Left ventricle myocardium inferior (tissue), 1 donor: ENCODE results near the gene ANKS1B. TPM values are rescaled to one million over a fixed set of nuclear protein-coding genes. Genes with fewer than 3 reads are reported as not detected.

ENCODE experiments used
- DNase-seq: peaks from one replicate; pipeline ENCODE4 v3.0.0-alpha.2; 2020
- H3K27ac ChIP-seq: fragments of 200-600 bp; replicated peaks from 2 replicates; pipeline ENCODE4 v1.8.0; 2021
- H3K27me3 ChIP-seq: fragments of 200-600 bp; 2 replicates; pipeline ENCODE4 v1.8.0; 2021; ENCODE audit warnings: low read depth
- H3K36me3 ChIP-seq: fragments of 200-600 bp; 2 replicates; pipeline ENCODE4 v1.8.0; 2021
- H3K4me1 ChIP-seq: fragments of 200-600 bp; 2 replicates; pipeline ENCODE4 v1.8.0; 2021
- H3K4me3 ChIP-seq: fragments of 200-600 bp; 2 replicates; pipeline ENCODE4 v1.8.0; 2021; ENCODE audit warnings: mild to moderate bottlenecking, moderate library complexity
- H3K9me3 ChIP-seq: fragments of 200-600 bp; replicated peaks from 2 replicates; pipeline ENCODE4 v1.8.0; 2021
- intact Hi-C: fragments of 100-400 bp; cut with micrococcal nuclease; formaldehyde crosslinking; loops from one replicate; pipeline ENCODE4 v1.11.0; 2022
- total RNA-seq: library from RNA; stranded (reverse); fragmentation: NEBNext Ultra II Directional; extraction: Animal tissue kit (Norgen Biotek cat#: 25700); gene quantifications from one replicate; pipeline ENCODE4 v1.2.1, GENCODE V29; 2021
- TF ChIP-seq, protein P1 (sequence below): fragments of 200-600 bp; IDR thresholded peaks from 2 replicates; pipeline ENCODE4 v1.8.0; 2021; ENCODE audit warnings: antibody characterized with exemption, mild to moderate bottlenecking, borderline replicate concordance
- donor health status: DM: no; HTN: yes; CAD: no; lungs with severe emphysema.

Gene ANKS1B
- total RNA-seq, 1 donor from 2014 or later = 1.6 TPM

DNA sequence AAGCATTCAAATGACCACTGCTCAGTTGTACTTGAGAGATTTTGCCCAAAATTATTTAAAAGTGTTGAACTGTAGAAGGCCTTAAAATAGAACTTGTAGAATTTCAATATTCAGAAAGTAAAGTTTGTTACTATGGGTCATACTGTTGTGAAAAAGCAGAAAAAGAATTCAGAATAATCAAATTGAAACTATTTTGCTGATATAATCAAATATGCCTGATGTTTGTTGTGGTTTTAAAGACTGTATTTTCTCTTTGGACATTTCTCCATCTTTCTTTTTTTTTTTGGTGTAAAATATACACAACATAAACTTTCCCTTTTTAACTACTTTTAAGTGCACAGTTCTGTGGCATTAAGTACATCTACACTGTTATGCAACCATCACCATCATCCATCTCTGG, 964.9 kb downstream of the ANKS1B start:
- no peaks in the 10 kb centered on the region for H3K36me3 ChIP-seq
- H3K27me3 ChIP-seq = no peaks in the 10 kb centered on the region
- no peak overlapping the region for H3K4me3 ChIP-seq
- no peak overlapping the region for H3K27ac ChIP-seq
- H3K9me3 ChIP-seq = peaks cover 20% of the 10 kb centered on the region
- DNase-seq = no peak
- no peaks in the 10 kb centered on the region for H3K4me1 ChIP-seq
- intact Hi-C loops = no loop called here
- TF ChIP-seq, protein P1, sequence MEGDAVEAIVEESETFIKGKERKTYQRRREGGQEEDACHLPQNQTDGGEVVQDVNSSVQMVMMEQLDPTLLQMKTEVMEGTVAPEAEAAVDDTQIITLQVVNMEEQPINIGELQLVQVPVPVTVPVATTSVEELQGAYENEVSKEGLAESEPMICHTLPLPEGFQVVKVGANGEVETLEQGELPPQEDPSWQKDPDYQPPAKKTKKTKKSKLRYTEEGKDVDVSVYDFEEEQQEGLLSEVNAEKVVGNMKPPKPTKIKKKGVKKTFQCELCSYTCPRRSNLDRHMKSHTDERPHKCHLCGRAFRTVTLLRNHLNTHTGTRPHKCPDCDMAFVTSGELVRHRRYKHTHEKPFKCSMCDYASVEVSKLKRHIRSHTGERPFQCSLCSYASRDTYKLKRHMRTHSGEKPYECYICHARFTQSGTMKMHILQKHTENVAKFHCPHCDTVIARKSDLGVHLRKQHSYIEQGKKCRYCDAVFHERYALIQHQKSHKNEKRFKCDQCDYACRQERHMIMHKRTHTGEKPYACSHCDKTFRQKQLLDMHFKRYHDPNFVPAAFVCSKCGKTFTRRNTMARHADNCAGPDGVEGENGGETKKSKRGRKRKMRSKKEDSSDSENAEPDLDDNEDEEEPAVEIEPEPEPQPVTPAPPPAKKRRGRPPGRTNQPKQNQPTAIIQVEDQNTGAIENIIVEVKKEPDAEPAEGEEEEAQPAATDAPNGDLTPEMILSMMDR = no peak

DNA sequence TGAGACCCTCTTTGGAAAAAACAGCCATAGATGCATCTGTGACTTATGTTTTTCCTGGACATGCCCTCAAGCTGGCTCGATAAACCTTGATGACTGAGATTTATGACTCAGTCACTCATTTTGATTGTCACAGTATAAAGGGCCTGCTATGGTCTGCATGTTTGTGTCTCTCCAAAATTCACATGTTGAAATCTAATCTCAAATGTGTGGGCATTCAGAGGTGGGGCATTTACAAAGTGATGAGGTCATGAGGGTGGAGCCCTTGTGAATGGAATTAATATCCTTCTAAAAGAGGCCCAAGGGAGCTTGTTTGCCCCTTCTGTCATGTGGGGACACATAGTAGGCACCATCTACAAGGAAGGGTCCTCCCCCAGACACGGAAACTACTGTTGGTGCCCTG, 966.8 kb downstream of the ANKS1B start:
- Histone ChIP-seq H3K4me1 (no peaks in the 10 kb centered on the region), H3K9me3 (peaks cover 30% of the 10 kb centered on the region), H3K27me3 (no peaks in the 10 kb centered on the region), H3K27ac (no peak overlapping the region), H3K36me3 (no peaks in the 10 kb centered on the region), H3K4me3 (no peak overlapping the region)
- DNase-seq = no peak
- TF ChIP-seq, protein P1 = no peak
- intact Hi-C loops = no loop called here

DNA sequence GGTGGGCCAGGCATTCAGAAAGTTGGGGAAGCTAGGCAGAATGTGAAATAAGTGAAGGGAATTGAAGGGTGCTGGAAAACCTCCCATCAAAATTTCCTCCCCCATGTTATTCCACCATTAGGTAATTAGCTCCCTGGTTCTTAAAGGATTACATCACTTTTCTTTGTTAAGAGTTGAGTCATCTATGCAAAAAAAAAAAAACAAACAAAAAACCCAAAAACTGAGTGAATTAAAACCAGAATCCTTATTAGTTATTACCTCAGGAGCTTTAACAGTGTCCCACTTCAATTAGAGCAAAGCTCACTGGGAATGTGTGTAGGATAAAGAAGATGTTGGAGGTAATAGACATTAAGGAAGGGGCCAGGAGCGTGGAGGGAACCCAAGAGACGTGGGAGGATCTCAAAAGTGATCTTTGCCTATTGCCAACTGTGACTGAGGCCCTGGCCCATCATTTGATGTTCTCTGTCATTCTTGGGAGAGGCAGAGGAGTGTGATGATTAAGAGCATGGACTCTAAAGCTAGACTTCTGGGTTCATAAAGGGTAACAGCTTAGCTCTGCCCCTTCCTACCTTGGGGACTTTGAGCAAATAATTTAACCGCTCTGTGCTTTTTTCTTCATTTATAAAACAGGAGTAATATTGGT, 975.0 kb downstream of the ANKS1B start:
- Histone ChIP-seq H3K4me3 (no peak overlapping the region), H3K36me3 (no peaks in the 10 kb centered on the region), H3K4me1 (no peaks in the 10 kb centered on the region), H3K27me3 (peaks cover 12% of the 10 kb centered on the region), H3K9me3 (peaks cover 10% of the 10 kb centered on the region), H3K27ac (no peak overlapping the region)
- TF ChIP-seq, protein P1 = no peak
- intact Hi-C loops = no loop called here
- DNase-seq = no peak

DNA sequence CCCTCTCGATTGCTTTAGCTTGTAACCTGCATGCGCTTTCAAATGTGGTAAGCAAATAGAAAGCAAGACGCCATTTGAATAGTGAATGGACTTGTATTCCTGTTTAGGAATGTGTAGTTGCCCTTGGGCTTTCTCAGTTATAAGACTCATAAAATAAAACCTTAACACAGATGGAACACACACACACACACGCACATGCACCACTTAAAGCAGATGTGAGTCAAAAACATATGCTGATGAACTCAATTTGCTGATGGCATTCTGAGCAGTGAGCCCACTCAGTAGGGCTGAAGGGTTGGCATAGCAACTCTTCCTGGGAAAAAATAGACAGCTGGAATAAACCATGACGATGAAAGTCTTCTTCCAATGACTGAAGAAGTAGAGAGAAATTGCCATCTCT, 979.1 kb downstream of the ANKS1B start:
- Histone ChIP-seq H3K36me3 (no peaks in the 10 kb centered on the region), H3K9me3 (no peaks in the 10 kb centered on the region), H3K4me3 (no peak overlapping the region), H3K27ac (no peak overlapping the region), H3K27me3 (peaks cover 23% of the 10 kb centered on the region), H3K4me1 (no peaks in the 10 kb centered on the region)
- TF ChIP-seq, protein P1 = no peak
- DNase-seq = no peak
- intact Hi-C loops = no loop called here

DNA sequence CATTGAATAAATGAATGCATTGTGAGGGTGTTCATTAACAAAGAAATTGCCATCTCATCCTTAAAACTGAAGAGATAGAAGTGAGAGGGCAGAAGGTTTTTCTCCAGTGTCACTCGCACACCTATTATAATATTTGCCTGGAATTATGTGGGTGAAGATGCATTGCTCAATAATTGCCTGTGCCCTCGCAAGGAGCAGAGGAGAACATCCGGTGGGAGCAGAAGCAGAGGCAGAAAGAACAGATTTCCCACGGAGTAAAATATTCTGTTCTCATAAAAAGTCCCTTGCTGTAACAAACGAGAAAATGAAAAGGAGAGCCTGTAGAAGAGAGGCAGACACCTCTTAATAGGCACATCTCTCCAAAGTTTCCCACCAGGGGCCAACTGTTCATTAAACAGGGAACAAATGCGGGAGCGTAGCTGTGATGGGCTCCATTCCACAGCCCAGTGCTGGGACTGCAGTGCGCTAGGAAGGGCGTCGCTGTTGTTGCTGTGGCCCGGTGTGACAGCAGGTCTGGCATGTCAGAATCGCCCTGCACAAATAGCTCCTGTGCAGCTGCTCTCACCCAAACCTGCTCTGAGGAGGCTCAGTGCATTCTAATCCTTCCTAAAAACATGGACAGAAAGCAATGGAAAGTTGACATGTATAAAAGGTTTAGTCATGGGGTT, 979.8 kb downstream of the ANKS1B start:
- TF ChIP-seq, protein P1 = no peak
- no peak for DNase-seq
- H3K27me3 ChIP-seq = peaks cover 23% of the 10 kb centered on the region
- no peak overlapping the region for H3K27ac ChIP-seq
- no peaks in the 10 kb centered on the region for H3K4me1 ChIP-seq
- no peaks in the 10 kb centered on the region for H3K9me3 ChIP-seq
- intact Hi-C loops = no loop called here
- H3K4me3 ChIP-seq = no peak overlapping the region
- no peaks in the 10 kb centered on the region for H3K36me3 ChIP-seq
